H1 (cell line): ENCODE results near the gene SIK3. TPM values are rescaled to one million over a fixed set of nuclear protein-coding genes. Genes with fewer than 3 reads are reported as not detected.

Source experiments
- CTCF ChIA-PET: fragments of 300-600 bp; sonication (Branson Sonifier 250); formaldehyde crosslinking; loops from one replicate; lab custom pipeline; 2021; ENCODE audit not compliant: partially characterized antibody; lab: Charles Lee
- POLR2A ChIA-PET: fragments of 300-600 bp; sonication (Branson Sonifier 250); formaldehyde crosslinking; loops from one replicate; lab custom pipeline; 2021; ENCODE audit warnings: inconsistent platforms; ENCODE audit not compliant: partially characterized antibody; lab: Charles Lee
- DNase-seq, 2 experiments: peaks; one replicate each; pipeline versions ENCODE4 v3.0.0 to v3.0.0-alpha.2; 2010 to 2022; ENCODE audit warnings: low spot score in 2 of 2, low read depth in 1 of 2, mixed read lengths in 1 of 2
- FAIRE-seq: peaks from 2 replicates; lab custom pipeline; 2011; peaks lifted over from hg19 to GRCh38; lab: Jason Lieb, UNC
- H2AFZ ChIP-seq: 2 replicates; pipeline ENCODE4 v1.8.1; 2012; ENCODE audit warnings: low read length, inconsistent platforms
- H2AK5ac ChIP-seq: 2 replicates; pipeline ENCODE4 v1.6.1; 2013; ENCODE audit warnings: low read depth, low read length
- H2BK120ac ChIP-seq: replicated peaks from 2 replicates; pipeline ENCODE3; 2013; ENCODE audit warnings: low read depth, low read length, inconsistent platforms
- H2BK12ac ChIP-seq: 2 replicates; pipeline ENCODE4 v1.6.1; 2013; ENCODE audit warnings: low read depth, low read length
- H2BK15ac ChIP-seq: 2 replicates; pipeline ENCODE4 v1.6.1; 2013; ENCODE audit warnings: low read length
- H2BK20ac ChIP-seq: 2 replicates; pipeline ENCODE4 v1.6.1; 2013; ENCODE audit warnings: low read length
- H2BK5ac ChIP-seq: 2 replicates; pipeline ENCODE4 v1.6.1; 2013; ENCODE audit warnings: low read depth, low read length
- H3K14ac ChIP-seq: 2 replicates; pipeline ENCODE4 v1.6.1; 2013; ENCODE audit warnings: inconsistent platforms; ENCODE audit not compliant: insufficient read length
- H3K18ac ChIP-seq: 2 replicates; pipeline ENCODE4 v1.6.1; 2013; ENCODE audit warnings: low read length; ENCODE audit errors: extremely low read depth
- H3K23ac ChIP-seq: 2 replicates; pipeline ENCODE4 v1.6.1; 2013; ENCODE audit warnings: inconsistent platforms; ENCODE audit not compliant: insufficient read length
- H3K23me2 ChIP-seq: 2 replicates; pipeline ENCODE4 v1.6.1; 2013; ENCODE audit warnings: low read depth, low read length
- H3K27ac ChIP-seq: 2 replicates; pipeline ENCODE4 v1.6.1; 2011; ENCODE audit warnings: low read depth, low read length, inconsistent platforms
- H3K27me3 ChIP-seq, 4 experiments: replicated peaks in 1 of 4; 1 replicate in 1 of 4; 2 replicates in 3 of 4; pipeline versions ENCODE4 v1.6.1 to v1.8.1; 2011 to 2013; ENCODE audit warnings: low read length in 3 of 4, mild to moderate bottlenecking in 3 of 4, inconsistent platforms in 2 of 4, mixed read lengths in 2 of 4, moderate library complexity in 1 of 4; ENCODE audit not compliant: control insufficient read depth in 3 of 4, insufficient read depth in 3 of 4; ENCODE audit errors: extremely low read depth in 1 of 4
- H3K36me3 ChIP-seq, 4 experiments: 2 replicates each; pipeline versions ENCODE4 v1.6.1 to v1.8.1; 2011 to 2013; ENCODE audit warnings: mild to moderate bottlenecking in 4 of 4, low read length in 3 of 4, moderate library complexity in 2 of 4, control low read depth in 1 of 4, inconsistent platforms in 1 of 4; ENCODE audit not compliant: insufficient read depth in 4 of 4, control insufficient read depth in 2 of 4
- H3K4ac ChIP-seq: replicated peaks from 2 replicates; pipeline ENCODE3; 2013; ENCODE audit warnings: low read length, low read depth, mixed read lengths, inconsistent platforms; ENCODE audit not compliant: insufficient read length
- H3K4me1 ChIP-seq, 4 experiments: replicated peaks in 1 of 4; 1 replicate in 1 of 4; 2 replicates in 3 of 4; pipeline versions ENCODE4 v1.6.1 to v1.8.1; 2011 to 2013; ENCODE audit warnings: low read length in 3 of 4, inconsistent platforms in 2 of 4, mixed read lengths in 1 of 4; ENCODE audit not compliant: insufficient read depth in 4 of 4, control insufficient read depth in 3 of 4
- H3K4me2 ChIP-seq, 2 experiments: 2 replicates each; pipeline versions ENCODE4 v1.6.1 to v1.8.1; 2011 to 2013; ENCODE audit warnings: low read depth in 2 of 2, low read length in 2 of 2, control low read depth in 1 of 2, inconsistent platforms in 1 of 2, mild to moderate bottlenecking in 1 of 2; ENCODE audit not compliant: insufficient read depth in 1 of 2
- H3K4me3 ChIP-seq, 4 experiments: fragments of 200-600, 300-600 bp in 1 of 4; sonication (generic), shearing (Covaris generic), sonication (Bioruptor Twin) in 1 of 4; 2 replicates each; pipeline versions ENCODE4 v1.5.1 to v1.8.1; 2011 to 2016; ENCODE audit warnings: low read length in 4 of 4, low read depth in 3 of 4, control low read depth in 2 of 4, inconsistent platforms in 2 of 4, mild to moderate bottlenecking in 2 of 4, mixed read lengths in 1 of 4, moderate library complexity in 1 of 4; ENCODE audit not compliant: insufficient read depth in 2 of 4; ENCODE audit errors: extremely low read depth in 1 of 4
- H3K56ac ChIP-seq: replicated peaks from 2 replicates; pipeline ENCODE3; 2013; ENCODE audit warnings: low read depth, mild to moderate bottlenecking, mixed read lengths, low read length, inconsistent platforms; ENCODE audit not compliant: insufficient read length
- H3K79me1 ChIP-seq: 2 replicates; pipeline ENCODE4 v1.6.1; 2013; ENCODE audit warnings: low read depth, low read length, control low read depth
- H3K79me2 ChIP-seq, 2 experiments: 2 replicates each; pipeline versions ENCODE4 v1.6.1 to v1.8.1; 2012 to 2013; ENCODE audit warnings: low read length in 2 of 2, mild to moderate bottlenecking in 2 of 2, inconsistent platforms in 1 of 2; ENCODE audit not compliant: insufficient read depth in 2 of 2, control insufficient read depth in 1 of 2
- H3K9ac ChIP-seq, 4 experiments: replicated peaks in 1 of 4; 1 replicate in 1 of 4; 2 replicates in 3 of 4; pipeline versions ENCODE4 v1.6.1 to v1.8.1; 2011 to 2013; ENCODE audit warnings: low read depth in 3 of 4, low read length in 3 of 4, control low read depth in 2 of 4, mild to moderate bottlenecking in 2 of 4, moderate library complexity in 2 of 4, inconsistent platforms in 1 of 4; ENCODE audit errors: extremely low read depth in 1 of 4
- H3K9me3 ChIP-seq, 2 experiments: 2 replicates each; pipeline versions ENCODE4 v1.6.1 to v1.8.1; 2012 to 2013; ENCODE audit warnings: mild to moderate bottlenecking in 2 of 2, moderate library complexity in 2 of 2, control low read depth in 1 of 2, inconsistent platforms in 1 of 2, low read depth in 1 of 2, low read length in 1 of 2, mixed read lengths in 1 of 2; ENCODE audit not compliant: insufficient read depth in 2 of 2
- H4K20me1 ChIP-seq, 2 experiments: replicated peaks in 1 of 2; 2 replicates each; pipeline versions ENCODE3 to v1.8.1; 2011 to 2013; ENCODE audit warnings: inconsistent platforms in 2 of 2, low read length in 2 of 2, mild to moderate bottlenecking in 1 of 2; ENCODE audit not compliant: insufficient read depth in 2 of 2, control insufficient read depth in 1 of 2
- H4K5ac ChIP-seq: 2 replicates; pipeline ENCODE4 v1.6.1; 2013; ENCODE audit warnings: low read length, low read depth, mixed read lengths, inconsistent platforms; ENCODE audit not compliant: insufficient read length
- H4K8ac ChIP-seq: 2 replicates; pipeline ENCODE4 v1.8.0; 2013; ENCODE audit warnings: mild to moderate bottlenecking, moderate library complexity, low read length, inconsistent platforms; ENCODE audit not compliant: insufficient read depth; ENCODE audit errors: extremely low read depth
- H4K91ac ChIP-seq: replicated peaks from 2 replicates; pipeline ENCODE3; 2013; ENCODE audit warnings: low read length, mixed read lengths, inconsistent platforms; ENCODE audit not compliant: insufficient read length
- EP300 ChIP-seq, 2 experiments: IDR thresholded peaks; 1 replicate in 1 of 2; 2 replicates in 1 of 2; pipeline ENCODE4 v1.6.1; 2011 to 2012; ENCODE audit warnings: low read depth in 2 of 2, low read length in 2 of 2, mild to moderate bottlenecking in 2 of 2, borderline replicate concordance in 1 of 2, inconsistent platforms in 1 of 2, moderate library complexity in 1 of 2
- KDM4A ChIP-seq: IDR thresholded peaks from one replicate; pipeline ENCODE4 v1.7.1; 2012; ENCODE audit warnings: low read depth, mild to moderate bottlenecking, moderate library complexity, low read length, inconsistent platforms; ENCODE audit not compliant: severe bottlenecking
- KDM5A ChIP-seq: fragments of 200-600 bp; IDR thresholded peaks from 2 replicates; pipeline ENCODE4 v1.7.1; 2012; ENCODE audit warnings: mild to moderate bottlenecking, low read length, inconsistent platforms, mixed read lengths
- SIN3A ChIP-seq, 2 experiments: IDR thresholded peaks in 1 of 2; conservative IDR thresholded peaks in 1 of 2; 2 replicates each; pipeline ENCODE4 v1.6.1; 2011 to 2012; ENCODE audit warnings: low read length in 2 of 2, improper control_type of control experiment in 1 of 2, low read depth in 1 of 2, mild to moderate bottlenecking in 1 of 2
- SIX5 ChIP-seq: IDR thresholded peaks from 2 replicates; pipeline ENCODE4 v1.6.1; 2011; ENCODE audit warnings: mild to moderate bottlenecking, low read depth, low read length
- WGBS, 2 experiments: shearing (Covaris generic) in 1 of 2; methylation state at CpG; one replicate each; pipeline versions ENCODE4 v1.1.6 to v1.1.7; 2013 to 2015; ENCODE audit warnings: low lambda C conversion rate in 2 of 2, mixed read lengths in 2 of 2, inconsistent platforms in 1 of 2, low coverage in 1 of 2, missing lambda C conversion rate in 1 of 2; ENCODE audit not compliant: insufficient replicate concordance in 2 of 2, insufficient coverage in 1 of 2, insufficient read length in 1 of 2; ENCODE audit errors: extremely low coverage in 1 of 2, missing lambda C conversion rate in 1 of 2; 5-methylcytosine and 5-hydroxymethylcytosine counted together
- polyA plus RNA-seq, 7 experiments: library from polyadenylated mRNA; depleted of rRNA in 3 of 7; stranded (reverse) in 5 of 7; unstranded in 2 of 7; fragments of >200 nt in 5 of 7; fragments of 200-250 nt in 2 of 7; gene quantifications; 1 replicate in 5 of 7; 2 replicates in 1 of 7; 4 replicates in 1 of 7; pipeline versions ENCODE4 v1.2.1 to v1.2.3, GENCODE V29; 2011 to 2013; ENCODE audit warnings: missing spikeins in 2 of 7, mixed read lengths in 2 of 7
- total RNA-seq: library from RNA; stranded (reverse); fragmentation: NEBNext Ultra II Directional; extraction: Animal tissue kit (Norgen Biotek cat#: 25700); gene quantifications from 2 replicates; pipeline ENCODE4 v1.2.1, GENCODE V29; 2021
- TF ChIP-seq, protein P1 (sequence below): IDR thresholded peaks from 2 replicates; pipeline ENCODE4 v1.6.1; 2012; ENCODE audit warnings: inconsistent platforms

SIK3 gene
- total and polyA plus RNA-seq, 2 of the 8 experiments (the other 6 are each of a cell fraction or from before 2014, with no cell fraction given), result 19.9 to 32.1 TPM

DNA sequence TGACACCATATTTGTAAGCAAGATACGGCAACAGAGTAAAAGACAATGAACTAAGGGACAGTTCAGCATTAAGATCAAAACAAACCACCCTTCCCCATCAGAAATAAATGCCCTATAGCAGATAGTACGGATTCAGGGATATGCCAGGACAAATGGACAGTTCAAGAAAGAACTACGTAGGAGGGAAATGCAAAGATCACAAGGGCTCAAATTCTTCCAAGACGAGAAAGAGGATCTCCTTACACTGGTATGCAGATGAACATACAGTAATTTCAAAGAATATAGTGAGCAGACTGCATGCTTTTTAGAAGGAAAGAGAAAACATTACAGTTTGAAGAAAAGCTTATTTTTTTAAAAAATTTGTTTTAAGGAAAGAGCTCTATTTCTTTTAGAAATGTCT is 136.1 kb downstream of the SIK3 start:
- H3K27ac ChIP-seq, result no peak overlapping the region
- POLR2A ChIA-PET, result no interaction called here
- TF ChIP-seq SIN3A (conservative IDR thresholded peaks at IDR 0.05 in 1 of 2, IDR thresholded peaks at IDR 0.05 in 1 of 2; ENCODE audit: low read depth in 1 of 2, low read length in 2 of 2) (no peak), KDM4A (no peak), SIX5 (no peak), KDM5A (no peak), EP300 (IDR thresholded peaks at IDR 0.05; ENCODE audit: borderline replicate concordance in 1 of 2, low read depth in 2 of 2, low read length in 2 of 2) (no peak)
- TF ChIP-seq, protein P1, sequence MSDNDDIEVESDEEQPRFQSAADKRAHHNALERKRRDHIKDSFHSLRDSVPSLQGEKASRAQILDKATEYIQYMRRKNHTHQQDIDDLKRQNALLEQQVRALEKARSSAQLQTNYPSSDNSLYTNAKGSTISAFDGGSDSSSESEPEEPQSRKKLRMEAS, result no peak

More for the DNA sequence above, 136.1 kb downstream of the SIK3 start:
- Histone ChIP-seq H3K9ac (no peak overlapping the region), H3K18ac (no peak overlapping the region), H2BK5ac (no peak overlapping the region), H2BK120ac (no peak overlapping the region), H2BK12ac (no peak overlapping the region), H2BK20ac (no peak overlapping the region), H3K36me3 (no peaks in the 10 kb centered on the region), H3K79me2 (peaks cover 0 to 48% of the 10 kb centered on the region in 2 experiments; a peak in 2 of 4 replicates), H3K9me3 (no peaks in the 10 kb centered on the region), H2BK15ac (no peak overlapping the region), H3K23ac (no peak overlapping the region), H3K56ac (no peak overlapping the region), H2AFZ (no peak overlapping the region), H3K14ac (no peak overlapping the region), H4K20me1 (peaks cover 1 to 4% of the 10 kb centered on the region in 2 experiments), H4K8ac (no peak overlapping the region), H3K23me2 (no peaks in the 10 kb centered on the region), H4K91ac (no peak overlapping the region), H3K4me3 (no peak overlapping the region), H2AK5ac (no peak overlapping the region), H3K79me1 (peaks cover 3% of the 10 kb centered on the region; the same call in 1 of the 2 replicates), H3K4ac (no peak overlapping the region), H3K4me1 (peaks cover 0 to 3% (median 0%) of the 10 kb centered on the region in 4 experiments; a peak in 2 of 7 replicates), H3K27me3 (no peaks in the 10 kb centered on the region), H3K4me2 (no peak overlapping the region), H4K5ac (no peak overlapping the region)
- no peak for FAIRE-seq
- CTCF ChIA-PET, result interaction anchor here (1.5 kb wide), 1 partner anchor 36 kb away, joined by 3 read pairs; no protein-coding TSS in a partner anchor
- 75% methylated on average over 4 of the region's 4 CpGs; no CpG with 5 or more reads in 1 of the 2 experiments for WGBS, 2 experiments
- no peak for DNase-seq
